Prostate gland (tissue), 2 donors: Measurements from ENCODE around the gene TNFSF13.

ENCODE experiments used
- CTCF ChIP-seq, 4 experiments: fragments of 200-600 bp in 2 of 4; fragments of 450-650 bp in 2 of 4; sonication (generic) in 2 of 4; IDR thresholded peaks; 1 replicate in 3 of 4; 2 replicates in 1 of 4; pipeline ENCODE4 v1.5.1; 2016 to 2019; ENCODE audit warnings: antibody characterized with exemption in 4 of 4, mild to moderate bottlenecking in 2 of 4, moderate library complexity in 2 of 4
- POLR2A ChIP-seq: fragments of 450-650 bp; IDR thresholded peaks from one replicate; pipeline ENCODE4 v1.6.1; 2016; ENCODE audit warnings: antibody characterized with exemption, mild to moderate bottlenecking

DNA sequence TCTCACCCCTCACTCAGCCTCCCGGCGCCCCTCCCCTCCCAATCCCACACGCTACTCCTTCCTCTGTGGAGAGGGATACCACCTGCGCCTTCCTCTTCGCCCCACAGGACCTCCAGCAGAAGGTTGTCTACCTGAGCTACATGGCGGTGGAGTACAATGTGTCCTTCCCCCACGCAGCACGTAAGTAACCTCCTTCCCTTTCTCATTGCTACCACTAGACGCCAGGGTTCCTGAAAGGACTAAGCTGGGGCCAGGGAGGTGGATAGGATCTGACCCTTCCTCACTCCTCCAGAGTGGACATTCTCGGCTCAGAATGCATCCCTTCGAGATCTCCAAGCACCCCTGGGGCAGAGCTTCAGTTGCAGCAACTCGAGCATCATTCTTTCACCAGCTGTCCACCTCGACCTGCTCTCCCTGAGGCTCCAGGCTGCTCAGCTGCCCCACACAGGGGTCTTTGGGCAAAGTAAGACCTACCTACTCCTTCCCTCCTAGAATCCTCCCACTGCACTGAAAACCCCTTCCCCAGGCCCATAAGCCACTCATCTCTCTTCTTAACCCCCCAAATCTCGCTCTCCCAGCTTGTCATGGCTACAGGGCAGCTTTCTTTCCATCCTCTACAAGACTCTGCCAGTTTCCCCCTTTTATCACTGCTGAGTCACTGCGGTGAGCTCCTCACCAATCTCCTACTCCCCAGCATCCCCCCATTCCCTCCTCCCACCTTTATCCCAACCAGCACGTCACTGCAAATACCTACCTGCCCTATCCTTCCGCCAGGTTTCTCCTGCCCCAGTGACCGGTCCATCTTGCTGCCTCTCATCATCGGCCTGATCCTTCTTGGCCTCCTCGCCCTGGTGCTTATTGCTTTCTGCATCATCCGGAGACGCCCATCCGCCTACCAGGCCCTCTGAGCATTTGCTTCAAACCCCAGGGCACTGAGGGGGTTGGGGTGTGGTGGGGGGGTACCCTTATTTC, 22.3 kb downstream of the TNFSF13 start:
- TF ChIP-seq POLR2A (no peak), CTCF (IDR thresholded peaks at IDR 0.05) (no peak)
